ENCODE measurements around the gene ARHGEF39.
"Not testable (repeated sequence)": the region's sequence is repeated elsewhere in the genome, so short reads cannot be mapped to it uniquely, and the experiment has no call there.

The ARHGEF39 gene

DNA sequence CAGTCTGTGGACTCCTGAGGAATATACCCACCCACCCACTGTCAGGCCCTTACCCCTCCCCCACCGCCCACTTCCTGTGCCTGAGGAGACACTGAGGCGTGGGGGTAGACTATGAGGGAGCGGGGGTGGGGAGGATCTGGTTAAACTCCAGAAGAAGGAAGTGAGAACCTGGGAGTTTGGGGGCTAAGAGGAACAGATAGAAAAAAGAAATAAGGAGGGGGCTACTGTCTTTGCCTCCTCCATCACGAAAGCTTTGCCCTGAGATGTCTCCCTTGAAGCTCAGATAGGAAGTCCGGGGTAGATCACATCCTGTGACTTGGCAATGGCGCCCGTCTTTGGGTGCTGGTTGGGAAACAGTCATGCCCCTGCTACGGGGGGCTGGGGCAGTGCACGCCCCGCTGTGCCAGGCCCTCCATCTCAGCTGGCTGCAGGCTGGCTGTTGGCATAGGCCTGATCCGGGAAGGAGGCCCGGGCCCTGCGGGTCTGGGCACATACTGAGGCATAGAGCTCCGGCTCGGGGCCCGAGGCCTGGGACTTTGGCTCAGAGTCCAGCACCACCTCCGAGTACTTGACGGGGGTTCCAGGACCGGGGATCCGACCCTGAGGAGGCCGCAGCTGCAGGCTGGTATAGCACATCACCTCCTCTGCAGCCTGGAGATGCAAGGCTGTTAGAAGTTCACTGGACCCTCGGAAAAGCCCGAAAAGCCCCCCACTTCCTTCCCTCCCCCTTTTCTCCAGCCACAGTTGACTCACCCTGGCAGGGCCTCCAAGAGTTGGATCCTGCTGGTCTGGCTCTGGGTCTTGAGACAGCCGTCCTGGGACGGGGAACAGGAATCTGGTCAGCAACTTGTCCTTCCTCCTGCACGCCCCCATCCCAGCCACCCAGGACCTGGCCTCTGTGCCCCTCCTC, 15.3 kb downstream of the ARHGEF39 start:
- FAIRE-seq, result no peak

DNA sequence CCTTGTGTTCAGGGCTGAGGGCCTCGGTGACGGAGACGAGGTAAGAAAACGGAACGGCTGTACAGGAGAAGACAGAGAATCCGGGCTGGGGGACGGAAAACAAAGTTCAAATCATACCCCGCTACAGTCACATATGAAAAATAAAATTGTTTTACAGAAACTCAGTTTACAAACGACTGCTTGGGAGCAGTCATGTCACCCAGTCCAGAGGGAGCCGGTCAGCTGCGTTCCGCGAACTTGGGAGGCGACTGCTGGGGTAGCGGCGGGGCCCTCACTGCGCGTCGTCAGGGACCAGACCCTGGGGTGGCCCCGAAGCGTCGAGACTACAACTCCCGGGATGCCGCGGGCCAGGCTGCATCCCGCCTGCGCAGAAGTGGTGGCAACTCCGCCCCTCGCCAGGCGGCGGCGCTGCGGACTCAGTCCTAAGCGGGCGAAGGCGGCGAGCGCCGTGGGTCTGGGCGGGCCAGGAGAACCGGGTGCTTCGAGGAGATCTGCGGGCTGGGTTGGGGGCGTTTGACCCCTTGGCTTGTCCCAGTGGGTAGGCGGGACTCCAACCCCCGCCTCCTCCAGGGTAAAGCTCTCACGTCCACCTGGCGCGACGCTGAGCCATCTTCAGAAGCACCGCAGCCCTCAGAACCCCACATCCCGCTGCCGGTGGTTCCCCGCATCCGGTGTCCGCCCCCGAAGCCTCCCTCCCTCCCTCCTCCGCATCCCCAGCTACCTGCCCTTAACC, 18.3 kb downstream of the ARHGEF39 start:
- FAIRE-seq, result no peak

DNA sequence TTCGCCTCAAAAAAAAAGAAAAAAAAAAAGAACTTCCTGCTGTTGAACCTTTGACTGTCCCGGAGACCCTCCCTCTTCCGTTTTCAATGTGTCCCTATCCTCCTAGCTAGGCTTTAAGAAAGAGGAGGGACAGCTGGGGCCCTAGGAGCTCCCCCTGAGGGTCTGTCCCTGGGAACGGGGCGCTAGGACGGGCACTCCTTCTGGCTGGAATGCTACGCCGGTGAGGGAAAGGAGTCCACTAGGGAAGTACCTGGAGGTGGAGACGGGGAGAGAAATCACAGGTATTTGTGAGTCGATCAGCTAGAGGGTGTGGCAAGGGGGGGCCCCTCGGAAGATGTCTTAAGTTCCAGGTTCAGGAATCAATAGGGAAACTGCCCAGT, 18.9 kb downstream of the ARHGEF39 start:
- no peak for FAIRE-seq

DNA sequence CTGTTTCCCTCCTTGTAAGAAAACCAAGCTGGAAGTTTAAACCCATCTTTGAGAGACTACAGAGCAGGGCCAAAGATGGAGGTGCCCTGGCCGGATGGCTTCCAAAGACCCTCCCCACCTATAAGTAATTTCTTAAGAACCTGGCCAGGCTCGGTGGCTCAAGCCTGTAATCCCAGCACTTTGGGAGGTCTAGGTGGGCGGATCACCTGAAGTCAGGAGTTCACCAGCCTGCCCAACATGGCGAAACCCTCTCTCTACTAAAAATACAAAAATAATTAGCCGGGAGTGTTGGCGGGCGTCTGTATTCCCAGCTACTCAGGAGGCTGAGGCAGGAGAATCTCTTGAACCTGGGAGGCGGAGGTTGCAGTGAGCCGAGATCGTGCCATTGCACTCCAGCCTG, 19.3 kb downstream of the ARHGEF39 start:
- FAIRE-seq, result not testable (repeated sequence)

DNA sequence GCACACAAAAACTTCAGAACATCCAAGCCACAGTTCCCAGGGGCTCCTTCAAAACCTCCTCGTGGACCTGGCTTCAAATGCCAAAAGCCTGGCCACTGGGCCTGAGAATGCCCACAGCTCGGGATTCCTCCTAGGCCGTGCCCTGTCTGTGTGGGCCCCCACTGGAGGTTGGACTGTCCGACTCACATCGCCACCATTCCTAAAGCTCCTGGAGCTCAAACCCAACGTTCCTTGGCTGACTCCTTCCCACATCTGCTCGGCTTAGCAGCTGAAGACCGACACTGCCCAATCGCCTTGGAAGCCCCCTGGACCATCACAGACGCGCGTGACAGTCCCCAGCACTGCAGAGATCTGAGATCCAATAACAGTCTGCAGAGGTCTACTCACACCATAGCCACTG, 21.9 kb downstream of the ARHGEF39 start:
- FAIRE-seq, result no peak

DNA sequence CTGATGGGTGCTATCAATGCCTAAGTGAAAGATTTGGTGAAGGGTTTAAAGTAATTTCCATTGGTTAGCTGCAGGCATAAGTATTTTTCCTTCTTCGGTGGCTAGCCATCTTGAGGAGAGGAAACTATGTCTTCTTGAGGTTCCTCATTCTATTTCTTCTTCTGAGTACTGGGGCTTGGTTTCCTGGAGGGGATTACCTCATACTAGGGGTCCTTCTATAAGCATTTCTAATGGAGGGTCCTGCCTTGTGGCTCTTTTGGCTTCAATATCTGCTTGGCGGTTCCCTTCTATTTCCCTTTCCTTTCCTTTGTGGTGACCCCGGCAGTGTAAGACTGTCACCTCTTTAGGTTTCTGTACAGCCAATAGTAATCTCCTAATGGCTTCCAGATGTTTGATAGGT, 23.5 kb downstream of the ARHGEF39 start:
- FAIRE-seq, result not testable (repeated sequence)

DNA sequence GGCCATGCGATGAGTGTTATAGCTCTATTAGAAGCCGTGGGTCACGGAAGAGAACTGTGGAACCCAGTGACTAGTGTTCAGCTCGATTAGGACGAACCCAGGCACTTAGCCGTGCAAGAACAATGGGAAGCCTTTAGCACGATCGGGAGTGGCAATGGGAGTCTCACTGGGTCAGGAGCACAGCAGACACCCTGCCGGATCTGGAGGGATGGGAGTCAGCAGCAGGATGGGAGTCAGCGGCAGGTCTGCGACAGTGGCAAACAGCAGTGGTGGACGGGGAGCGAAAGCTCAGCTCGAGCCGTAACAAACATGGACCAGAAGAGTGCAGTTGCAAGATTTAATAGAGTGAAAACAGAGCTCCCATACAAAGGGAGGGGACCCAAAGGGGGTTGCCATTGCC, 24.6 kb downstream of the ARHGEF39 start:
- not testable (repeated sequence) for FAIRE-seq

DNA sequence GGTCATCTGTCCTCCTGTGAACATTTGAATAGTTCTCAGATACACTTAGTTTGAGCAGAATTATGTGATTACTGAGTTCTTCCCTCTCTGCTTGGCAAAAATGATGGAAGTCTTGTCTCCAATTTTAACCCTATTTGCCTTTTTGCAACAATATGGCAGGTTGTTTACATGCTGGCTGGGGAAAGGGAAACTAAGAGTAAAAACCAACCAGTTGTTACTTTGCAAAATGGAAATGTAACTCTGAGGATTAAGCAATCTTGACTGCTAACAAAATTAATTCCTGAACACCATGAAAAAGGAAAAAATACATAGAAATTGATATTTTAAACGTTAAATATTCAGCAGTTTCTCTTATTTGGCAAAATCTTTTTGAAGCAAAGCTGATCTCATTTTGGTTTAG, 25.4 kb downstream of the ARHGEF39 start:
- no peak for FAIRE-seq

DNA sequence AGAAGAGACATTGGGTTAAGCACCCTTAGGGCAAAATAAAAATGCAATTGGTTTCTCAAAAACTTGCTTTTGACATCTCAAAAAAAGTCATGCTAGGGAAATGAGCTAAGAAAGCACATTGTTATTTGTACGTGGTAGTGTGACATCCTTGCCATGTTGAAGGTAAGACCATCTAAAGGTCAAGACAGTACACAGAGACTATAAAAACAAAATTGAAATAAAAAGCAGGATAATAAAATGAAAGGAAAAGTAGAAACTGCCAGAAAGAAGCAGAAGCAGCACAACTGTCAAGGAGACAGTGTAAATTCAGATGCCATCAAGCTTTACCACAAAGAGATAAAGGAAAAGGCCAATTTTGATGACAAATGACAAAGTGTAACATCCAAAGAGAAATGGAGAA, 25.8 kb downstream of the ARHGEF39 start:
- FAIRE-seq, result not testable (repeated sequence)

DNA sequence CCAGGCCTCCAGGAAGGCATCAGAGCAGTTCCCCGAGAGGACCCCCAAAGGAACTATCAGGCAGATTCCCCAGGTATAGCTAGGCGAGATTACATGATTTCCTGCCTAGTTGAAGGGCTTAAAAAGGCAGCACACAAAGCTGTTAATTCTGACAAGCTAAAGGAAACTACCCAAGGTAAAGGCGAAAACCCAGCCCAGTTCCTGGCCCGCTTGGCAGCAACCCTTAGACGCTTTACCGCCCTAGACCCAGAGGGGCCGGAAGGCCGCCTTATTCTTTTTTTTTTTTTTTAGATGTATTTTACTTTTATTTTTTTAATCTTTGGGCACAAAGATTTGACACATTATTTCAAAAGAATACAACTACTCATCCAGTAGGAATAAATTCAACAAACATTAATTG, 26.2 kb downstream of the ARHGEF39 start:
- not testable (repeated sequence) for FAIRE-seq

DNA sequence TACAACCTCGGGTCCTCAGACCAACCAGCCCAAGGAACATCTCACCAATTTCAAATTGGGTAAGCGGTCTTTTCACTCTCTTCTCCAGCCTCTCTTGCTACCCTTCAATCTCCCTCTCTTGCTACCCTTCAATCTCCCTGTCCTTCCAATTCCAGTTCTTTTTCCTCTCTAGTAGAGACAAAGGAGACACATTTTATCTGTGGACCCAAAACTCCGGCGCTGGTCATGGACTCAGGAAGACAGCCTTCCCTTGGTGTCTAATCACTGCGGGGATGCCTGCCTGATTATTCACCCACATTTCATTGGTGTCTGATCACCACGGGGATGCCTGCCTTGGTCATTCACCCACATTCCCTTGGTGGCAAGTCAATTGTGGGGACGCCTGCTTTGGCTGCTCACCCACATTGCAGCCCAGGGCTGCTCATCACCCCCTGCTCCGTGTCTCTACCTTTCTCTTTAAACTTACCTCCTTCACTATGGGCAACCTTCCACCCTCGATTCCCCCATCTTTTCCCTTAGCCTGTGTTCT, 27.5 kb downstream of the ARHGEF39 start:
- FAIRE-seq, result not testable (repeated sequence)

DNA sequence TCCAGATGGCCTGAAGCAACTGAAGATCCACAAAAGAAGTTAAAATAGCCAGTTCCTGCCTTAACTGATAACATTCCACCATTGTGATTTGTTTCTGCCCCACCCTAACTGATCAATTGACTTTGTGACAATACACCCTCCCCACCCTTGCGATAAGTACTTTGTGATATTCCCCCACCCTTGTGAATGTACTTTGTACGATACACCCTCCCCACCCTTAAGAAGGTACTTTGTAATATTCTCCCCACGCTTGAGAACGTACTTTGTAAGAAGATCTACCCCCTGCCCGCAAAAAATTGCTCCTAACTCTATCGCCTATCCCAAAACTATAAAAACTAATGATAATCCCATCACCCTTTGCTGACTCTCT, 28.1 kb downstream of the ARHGEF39 start:
- FAIRE-seq, result not testable (repeated sequence)

DNA sequence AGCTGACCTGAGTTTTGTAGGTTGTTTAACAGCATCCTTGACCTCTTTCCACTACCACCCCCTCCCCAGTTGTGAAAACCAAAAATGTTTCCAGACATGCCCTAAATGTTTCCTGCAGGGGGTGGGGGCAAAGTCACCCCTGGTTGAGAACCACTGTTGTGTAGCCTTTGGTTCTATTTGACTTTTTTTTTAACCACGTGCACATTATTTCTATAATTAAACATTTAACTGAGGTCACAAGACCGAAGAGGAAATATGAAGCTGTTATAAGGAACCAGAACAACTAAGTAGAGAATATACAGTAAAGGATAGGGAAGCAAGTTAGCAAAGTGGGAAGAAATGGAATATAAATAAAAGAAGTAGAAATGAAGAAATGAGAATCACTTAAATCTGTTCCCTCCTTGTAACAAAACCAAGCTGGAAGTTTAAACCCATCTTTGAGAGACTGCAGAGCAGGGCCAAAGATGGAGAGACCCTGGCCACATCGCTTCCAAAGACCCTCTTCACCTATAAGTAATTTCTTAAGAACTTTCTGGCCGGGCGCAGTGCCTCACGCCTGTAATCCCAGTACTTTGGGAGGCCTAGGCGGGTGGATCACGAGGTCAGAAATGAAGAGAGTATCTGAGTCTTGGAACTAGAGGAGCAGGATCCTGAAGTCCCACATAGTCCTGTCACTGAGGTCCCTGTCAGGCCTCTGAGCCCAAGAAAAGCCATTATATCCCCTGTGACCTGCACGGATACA, 28.7 kb downstream of the ARHGEF39 start:
- FAIRE-seq, result no peak

DNA sequence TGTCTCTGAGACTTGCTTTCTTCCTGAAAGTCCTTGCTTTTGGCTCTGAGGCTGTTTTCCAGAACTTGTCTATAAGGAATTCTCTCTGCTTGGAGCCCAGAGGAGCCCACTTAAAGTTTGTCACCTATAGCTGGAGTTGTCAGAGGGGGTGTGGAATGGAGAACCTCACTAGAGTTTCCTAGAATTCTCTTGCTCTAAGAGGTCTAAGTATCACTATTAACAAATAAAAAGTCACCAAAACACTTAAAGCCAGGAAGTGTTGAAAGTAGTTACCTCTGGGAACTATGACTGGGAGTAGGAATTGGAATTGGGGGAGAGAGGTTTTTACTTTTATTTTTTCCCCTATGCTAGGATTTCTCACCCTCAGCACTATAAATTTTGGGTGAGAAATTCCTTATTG, 29.3 kb downstream of the ARHGEF39 start:
- FAIRE-seq, result no peak

DNA sequence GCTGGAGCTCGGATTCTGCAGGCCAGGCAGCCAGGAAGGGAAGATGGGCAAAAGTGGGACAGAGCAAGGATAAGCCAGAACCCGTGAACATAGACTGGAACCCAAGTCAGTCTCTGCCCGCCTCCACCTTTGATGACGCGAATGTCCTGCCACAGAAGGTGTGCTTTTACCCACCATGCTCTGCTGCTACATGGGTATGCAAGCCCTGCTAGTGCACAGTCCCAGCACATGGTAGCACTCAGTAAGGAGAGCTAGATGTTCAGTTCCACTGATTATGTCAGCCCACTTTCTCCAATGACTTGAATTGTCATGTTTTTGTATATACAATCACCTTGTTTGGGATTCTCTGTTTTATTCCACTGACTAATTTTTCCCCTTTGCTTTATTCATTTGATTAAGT, 35.4 kb downstream of the ARHGEF39 start:
- FAIRE-seq, result no peak

DNA sequence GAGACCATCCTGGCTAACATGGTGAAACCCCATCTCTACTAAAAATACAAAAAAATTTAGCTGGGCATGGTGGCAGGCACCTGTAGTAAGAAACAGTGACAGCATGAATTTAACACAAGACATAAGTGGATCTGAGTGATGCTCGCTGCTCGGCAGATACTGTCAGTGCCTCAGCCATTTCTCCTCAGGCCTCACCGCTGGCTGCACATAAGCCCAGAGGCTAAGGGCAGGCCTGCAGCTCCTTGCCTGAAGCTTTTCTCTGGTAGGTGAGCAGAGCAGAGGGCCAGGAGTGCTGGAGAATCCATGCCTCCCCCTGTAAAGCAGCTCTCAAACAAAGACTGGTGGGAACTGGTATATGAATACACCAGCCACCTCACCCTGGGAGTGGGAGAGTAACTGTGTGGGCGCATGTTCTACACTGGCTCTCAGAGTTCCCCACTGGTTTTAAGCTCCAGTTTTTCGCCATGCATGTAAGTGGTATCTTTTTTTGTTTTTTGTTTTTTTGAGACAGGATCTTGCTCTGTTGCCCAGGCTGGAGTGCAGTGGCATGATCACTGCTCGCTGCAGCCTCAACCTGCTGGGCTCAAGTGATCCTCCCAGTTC, 36.5 kb downstream of the ARHGEF39 start:
- no peak for FAIRE-seq

DNA sequence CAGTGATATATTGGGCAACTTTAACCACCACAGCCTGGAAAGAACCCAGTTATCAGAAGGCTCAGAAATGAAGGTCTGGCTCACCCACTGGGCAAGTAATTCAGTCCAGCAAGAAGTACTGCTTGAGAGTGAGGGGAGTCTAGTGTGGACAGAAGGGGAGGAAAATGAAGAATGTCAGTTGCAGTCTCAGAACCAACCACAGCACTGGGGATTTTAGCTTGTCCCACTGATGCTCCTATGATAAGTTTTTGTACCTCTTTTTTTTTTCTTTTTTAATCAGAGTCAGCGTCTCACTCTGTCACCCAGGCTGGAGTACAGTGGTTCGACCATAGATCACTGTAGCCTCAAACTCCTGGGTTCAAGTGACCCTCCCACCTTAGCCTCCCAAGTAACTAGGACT, 37.4 kb downstream of the ARHGEF39 start:
- no peak for FAIRE-seq

DNA sequence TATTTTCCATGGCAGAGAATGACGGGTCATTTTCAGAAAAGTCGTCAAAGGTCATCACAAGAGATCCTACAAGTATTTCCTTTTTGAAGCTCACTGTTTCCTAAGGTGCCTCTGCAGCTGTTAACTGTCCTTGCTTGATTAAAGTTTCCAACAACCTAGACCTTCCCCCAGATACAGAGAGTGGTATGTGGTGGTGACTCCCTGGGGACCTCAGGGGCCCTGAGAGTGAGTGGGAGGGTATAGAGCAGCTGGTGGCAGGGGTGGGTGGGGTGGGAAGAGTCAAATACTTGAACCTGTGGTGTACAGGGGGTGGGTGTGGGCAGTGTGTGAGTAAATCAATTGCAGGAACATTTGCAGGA, 45.2 kb downstream of the ARHGEF39 start:
- no peak for FAIRE-seq

DNA sequence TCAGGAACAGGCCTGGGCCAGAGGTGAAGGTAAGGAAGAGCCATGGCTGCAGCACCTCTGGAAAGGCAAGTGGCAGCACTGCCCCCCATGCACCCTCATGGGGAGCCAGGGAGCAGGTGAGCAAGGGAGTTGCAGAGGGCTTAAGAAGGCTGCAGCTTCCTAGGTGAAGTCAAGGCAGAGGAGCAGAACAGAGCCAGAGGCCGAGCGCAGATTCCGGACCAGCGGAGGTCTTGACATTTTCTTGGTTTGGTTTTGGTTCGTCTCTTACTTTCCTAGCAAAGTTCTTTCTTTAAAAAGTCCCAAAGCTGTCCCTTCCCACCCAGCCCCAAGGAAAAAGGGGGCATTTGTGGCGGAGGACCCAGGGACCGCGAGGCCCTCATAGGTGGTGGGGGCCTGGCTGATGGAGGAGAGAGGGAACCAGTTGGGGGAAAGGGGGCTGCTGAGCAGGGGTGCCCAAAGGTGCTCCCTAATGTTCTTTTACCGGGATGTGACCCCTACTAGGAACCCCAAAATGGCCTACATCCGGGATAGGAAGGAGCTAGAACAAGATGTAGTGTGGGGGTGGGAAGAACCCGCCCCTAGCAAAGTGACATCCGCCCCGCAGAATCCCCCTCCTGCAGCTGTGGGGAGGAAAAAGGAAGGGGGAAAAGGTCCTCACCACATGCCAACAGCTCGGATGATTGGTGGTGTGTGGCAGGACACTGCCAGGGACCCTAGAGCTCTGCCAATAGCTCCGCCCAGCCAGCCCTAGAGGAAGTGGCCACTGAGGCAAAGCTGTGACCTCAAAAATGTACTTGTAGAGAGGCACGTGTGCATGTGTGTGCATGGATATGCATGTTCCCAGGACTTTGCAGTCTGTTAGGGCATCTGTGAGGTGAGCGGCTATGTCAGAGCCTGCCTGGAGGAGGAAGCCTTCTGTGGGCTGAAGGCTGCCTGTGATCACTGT, 45.9 kb downstream of the ARHGEF39 start:
- FAIRE-seq, result no peak

DNA sequence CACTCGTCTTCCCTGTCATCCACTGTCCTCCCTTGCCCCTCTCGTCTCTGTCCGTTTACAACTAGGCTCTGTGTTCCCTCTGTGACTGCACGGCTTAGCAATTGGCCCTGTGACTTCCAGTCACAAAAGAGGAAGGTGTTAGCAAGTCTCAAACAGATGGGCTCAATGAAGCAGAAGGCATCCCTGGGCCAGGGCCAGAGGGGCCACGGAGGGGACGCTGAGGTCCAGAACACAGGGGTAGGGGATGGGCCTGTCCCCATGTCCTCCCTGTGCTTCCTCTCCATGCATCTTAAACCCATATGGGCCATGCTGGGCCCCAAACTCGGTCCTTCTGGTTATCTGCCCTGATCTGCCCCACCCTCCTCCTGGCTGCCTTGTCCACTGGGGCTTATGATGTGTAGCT, 46.7 kb downstream of the ARHGEF39 start, which contains the start of gene CD72:
Gene CD72, minus strand, starts transcription at position 89 of the 403 bp plus-strand sequence. CDS start 110 bp downstream, outside the sequence.
- FAIRE-seq, result no peak

DNA sequence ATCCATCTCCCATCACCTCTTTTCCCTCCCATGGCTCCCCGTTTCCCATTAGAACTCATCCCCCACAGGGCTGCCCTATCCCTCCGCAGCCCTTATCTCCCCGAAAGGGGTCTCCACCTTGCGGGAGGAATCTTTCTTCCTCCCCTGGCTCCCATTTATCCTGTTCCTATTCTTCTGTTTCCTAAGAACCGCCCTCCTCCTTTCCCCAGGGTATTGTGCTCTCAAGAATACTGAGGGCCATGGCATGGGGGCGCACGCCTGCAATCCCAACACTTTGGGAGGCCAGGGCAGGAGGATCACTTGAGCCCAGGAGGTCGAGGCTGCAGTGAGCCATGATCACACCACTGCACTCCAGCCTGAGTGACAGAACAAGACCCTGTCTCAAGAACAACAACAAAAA, 47.4 kb downstream of the ARHGEF39 start:
- no peak for FAIRE-seq
